HL-60 (cell line): ENCODE data around the gene NEU4.

Experiments
- CTCF ChIP-seq: IDR thresholded peaks from one replicate; pipeline ENCODE4 v1.5.1; 2011; ENCODE audit warnings: low read length, control low read depth, inconsistent platforms; ENCODE audit not compliant: insufficient read depth
- POLR2AphosphoS5 ChIP-seq: IDR thresholded peaks from 2 replicates; pipeline ENCODE4 v1.6.1; 2012; ENCODE audit warnings: low read depth
- REST ChIP-seq: IDR thresholded peaks from 2 replicates; pipeline ENCODE4 v1.6.1; 2012; ENCODE audit warnings: low read depth; ENCODE audit not compliant: insufficient replicate concordance

GRCh38 chr2:241769819-241770184 is 39.2 kb upstream of the NEU4 start:
- TF ChIP-seq REST (no peak), POLR2AphosphoS5 (0 out of 2 replicates have a peak, but pooled peaks have one; percentile 6), CTCF (no peak)
